Right ventricle myocardium superior (tissue), 1 donor: ENCODE data around the gene TRMT11. TPM values are rescaled to one million over a fixed set of nuclear protein-coding genes. Genes with fewer than 3 reads are reported as not detected.
A peak's percentile ranks its signal among the peaks of the same experiment; 100 is the strongest.
"Not testable (repeated sequence)": the region's sequence is repeated elsewhere in the genome, so short reads cannot be mapped to it uniquely, and the experiment has no call there.

ENCODE experiments used
- ATAC-seq: fragments of 200-7000 bp; cut with Tn5 transposase; one replicate; pipeline ENCODE4 v1.9.1; 2020; ENCODE audit warnings: mild to moderate bottlenecking; ENCODE audit not compliant: poor library complexity
- DNase-seq: peaks from one replicate; pipeline ENCODE4 v3.0.0-alpha.2; 2020
- intact Hi-C: fragments of 100-400 bp; cut with DNase I; formaldehyde crosslinking; loops from one replicate; pipeline ENCODE4 v1.11.2; 2022
- total RNA-seq: library from RNA; stranded (reverse); fragmentation: NEBNext Ultra II Directional; extraction: Animal tissue kit (Norgen Biotek cat#: 25700); gene quantifications from one replicate; pipeline ENCODE4 v1.2.1, GENCODE V29; 2021
- donor health status: DM: no; HTN: yes; CAD: no; lungs with severe emphysema.

Gene TRMT11
- total RNA-seq, 1 donor from 2014 or later, result 13.5 TPM

DNA sequence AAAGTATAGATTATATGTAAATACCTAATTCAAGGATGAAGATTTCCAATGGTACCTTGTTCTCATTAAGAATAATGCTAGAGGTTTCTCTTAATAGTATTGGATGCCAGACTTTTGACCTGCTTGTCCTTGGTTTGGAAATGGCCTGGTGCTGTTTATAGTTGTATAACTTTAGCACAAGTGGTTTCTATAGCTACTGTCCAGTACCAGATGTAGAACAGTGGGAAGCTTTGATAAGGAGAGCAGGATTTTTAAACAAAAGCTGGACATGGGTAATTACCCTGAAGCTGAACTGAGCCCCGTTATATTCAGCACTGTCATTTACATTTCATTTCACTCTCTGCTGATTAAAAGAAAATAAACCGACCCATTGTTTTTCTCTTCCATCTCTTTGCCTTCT is 43.7 kb downstream of the TRMT11 start:
- intact Hi-C loops, result no loop called here

DNA sequence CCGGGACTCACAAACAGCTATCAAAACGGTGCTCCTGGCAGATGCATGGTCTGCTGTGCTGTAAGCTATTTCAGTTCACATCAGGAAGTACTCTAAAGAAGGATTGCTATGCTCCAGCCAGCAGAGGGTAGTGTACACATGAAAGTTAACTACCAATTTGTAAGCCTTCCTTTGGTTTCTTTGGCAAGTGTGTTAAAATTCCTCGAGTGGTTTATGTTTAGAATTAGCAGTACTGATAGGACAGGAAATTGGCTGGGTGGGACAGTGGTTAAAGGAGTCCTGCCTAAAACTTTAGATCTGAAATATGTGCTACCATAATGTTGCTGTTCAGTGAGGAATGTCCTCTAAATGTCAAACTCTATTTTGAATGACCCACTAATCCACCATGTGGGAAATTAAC is 47.4 kb downstream of the TRMT11 start:
- DNase-seq (no peak), ATAC-seq (peak; percentile 94)
- intact Hi-C loops, result no loop called here

More for the DNA sequence above, 43.7 kb downstream of the TRMT11 start:
- DNase-seq (no peak), ATAC-seq (peak; percentile 86)

DNA sequence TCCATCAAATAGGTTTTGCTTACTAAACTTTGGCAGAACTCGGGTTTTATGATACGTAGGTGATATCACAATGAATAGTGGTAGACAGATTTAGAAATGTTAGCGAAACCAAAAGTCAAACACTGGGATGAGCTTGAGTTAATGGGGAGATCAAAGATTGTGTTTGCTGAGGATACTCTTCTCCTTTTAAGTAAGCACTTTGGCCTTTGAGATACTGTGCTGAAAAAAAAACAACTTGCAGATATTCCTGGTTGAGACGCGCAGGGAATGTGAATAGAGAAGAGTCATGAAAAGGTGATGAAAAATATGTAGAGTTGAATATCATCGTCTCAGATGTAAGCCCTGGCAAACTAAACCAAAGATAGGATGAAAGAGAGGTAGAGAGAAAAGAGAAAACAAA is 48.3 kb downstream of the TRMT11 start:
- DNase-seq, result no peak
- no peak for ATAC-seq
- intact Hi-C loops, result no loop called here

DNA sequence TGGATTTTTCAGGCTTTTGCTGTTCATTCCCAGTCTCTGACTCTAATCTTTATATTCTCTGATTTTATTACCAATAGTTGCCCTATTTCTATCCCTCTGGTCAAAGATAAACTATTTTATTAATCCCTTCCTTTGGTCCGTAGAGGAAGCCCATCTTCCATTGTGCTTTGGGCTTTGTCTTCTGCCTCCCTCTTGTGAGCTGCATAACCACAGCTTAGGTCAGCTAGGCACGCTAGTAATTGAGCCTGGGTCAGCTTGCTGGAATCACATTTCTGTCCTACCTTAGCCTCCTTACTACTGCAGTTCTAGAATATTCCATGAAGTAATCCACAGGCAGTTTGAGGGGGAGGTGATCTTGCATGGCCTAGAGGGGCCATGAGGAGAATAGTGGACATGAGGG is 49.4 kb downstream of the TRMT11 start:
- intact Hi-C loops, result no loop called here
- DNase-seq, result no peak
- ATAC-seq, result no peak

DNA sequence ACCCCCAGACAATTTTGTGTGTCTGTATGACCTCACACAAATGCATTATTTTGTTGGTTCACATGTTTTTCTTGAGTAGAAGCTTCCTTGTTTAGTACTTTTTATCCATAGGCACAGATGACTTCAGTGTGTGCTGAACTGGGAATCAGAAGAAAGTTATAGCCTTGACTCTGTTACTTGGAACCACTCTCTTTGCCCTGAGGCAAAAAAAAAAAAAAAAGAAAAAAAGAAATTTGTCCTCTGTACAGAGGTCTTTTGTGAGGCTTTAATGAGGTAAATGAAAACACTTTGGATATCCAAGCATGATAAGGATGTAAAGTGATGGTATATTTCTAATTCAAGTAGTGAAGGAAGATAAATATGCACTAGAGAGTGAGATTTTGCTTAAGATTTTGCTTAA is 51.9 kb downstream of the TRMT11 start:
- ATAC-seq (no peak), DNase-seq (no peak)
- intact Hi-C loops, result no loop called here

DNA sequence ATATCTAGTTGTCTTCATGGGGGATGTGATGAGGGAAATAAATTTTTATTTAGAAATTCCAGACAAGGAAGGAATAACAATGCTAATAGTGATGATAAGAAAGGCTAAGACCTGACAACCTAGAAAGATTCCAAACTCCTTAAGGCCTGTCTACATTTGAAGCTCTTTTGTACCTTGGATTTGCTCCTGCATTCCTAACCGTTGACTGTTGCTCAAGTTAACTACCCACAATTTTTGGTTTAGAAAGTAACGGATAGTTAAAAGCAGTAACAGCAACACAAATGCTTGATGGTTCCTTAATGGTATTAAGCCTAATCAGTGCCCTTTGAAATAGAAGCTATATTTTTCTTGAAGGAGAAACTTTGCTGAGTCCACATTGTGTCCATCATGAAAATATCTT is 52.9 kb downstream of the TRMT11 start:
- intact Hi-C loops, result no loop called here

DNA sequence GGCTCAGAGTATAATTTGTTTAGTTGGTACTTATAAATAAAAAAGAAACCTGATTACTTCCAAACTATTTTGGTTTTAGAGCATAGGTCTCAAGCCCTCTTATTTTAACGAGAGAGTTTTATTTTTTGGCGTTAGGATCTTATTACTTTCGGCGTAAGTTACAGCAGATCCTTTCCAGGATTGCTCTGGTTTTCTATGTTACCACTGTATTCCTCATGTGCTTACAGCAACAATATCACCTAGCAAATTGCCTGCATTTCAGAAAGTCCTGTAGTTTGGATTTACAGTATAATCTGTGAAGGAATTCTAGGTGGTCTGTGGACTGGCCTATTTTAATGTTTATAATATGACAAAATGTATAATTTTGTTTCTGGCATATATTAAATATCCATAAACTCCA is 54.1 kb downstream of the TRMT11 start:
- intact Hi-C loops, result no loop called here
- no peak for ATAC-seq
- no peak for DNase-seq

More for the DNA sequence above, 52.9 kb downstream of the TRMT11 start:
- DNase-seq (no peak), ATAC-seq (no peak)

DNA sequence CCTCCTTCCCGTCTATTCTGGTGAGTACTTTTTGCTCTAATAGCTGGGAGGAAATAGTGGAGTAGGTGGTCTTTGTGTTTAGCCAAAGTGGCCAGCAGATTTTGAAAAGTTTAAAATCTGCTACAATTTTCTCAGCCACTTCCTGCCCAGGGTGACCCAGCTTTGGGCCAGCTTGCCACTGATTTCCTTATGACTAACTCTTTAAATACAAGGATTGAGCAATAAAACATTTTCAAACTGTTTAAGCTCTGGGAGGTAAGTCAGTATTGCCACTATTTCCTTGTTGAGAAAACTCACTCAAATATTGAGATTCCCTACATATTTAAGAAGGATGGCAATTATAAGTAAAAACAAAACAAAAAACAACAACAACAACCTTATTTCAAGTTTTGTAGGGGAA is 54.5 kb downstream of the TRMT11 start:
- no peak for DNase-seq
- intact Hi-C loops, result no loop called here
- no peak for ATAC-seq

DNA sequence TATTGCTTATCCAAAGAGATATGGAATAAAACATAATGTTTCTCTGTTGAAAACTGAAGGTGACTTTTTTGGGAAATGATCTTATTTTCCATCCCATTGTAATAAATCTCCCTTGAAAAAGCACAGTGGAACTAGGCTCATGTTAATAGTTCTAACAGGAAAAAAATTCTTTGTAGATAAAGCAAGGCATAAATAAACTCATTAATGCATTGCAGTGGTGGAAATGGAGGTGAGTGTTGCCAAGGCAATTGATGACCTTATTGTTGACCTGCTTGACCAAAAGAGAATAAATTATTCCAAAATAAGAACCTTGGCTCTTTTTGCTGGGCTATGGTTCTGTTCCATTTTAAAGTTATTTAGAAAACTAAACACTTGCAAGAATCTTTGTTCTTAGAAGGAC is 55.2 kb downstream of the TRMT11 start:
- ATAC-seq, result no peak
- intact Hi-C loops, result no loop called here

DNA sequence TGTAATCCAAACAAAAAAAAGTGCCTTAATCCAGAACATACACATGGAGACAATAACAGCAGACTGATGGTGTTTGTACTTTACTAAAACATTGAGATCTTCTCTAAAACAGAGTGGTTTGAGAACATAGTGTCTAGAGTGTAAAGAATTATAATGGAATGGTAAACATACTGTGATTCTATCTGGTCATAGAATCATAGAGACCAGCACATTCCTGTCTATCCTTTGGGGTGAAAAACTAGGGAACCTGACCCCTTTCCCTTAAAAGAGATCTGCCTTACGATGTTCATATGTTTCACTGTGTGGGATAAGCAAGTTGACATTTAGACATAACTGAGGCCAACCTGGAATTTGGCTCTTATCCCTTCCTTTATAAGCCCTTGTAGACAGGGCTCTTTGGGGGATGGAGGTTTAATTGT is 55.7 kb downstream of the TRMT11 start:
- intact Hi-C loops, result no loop called here
- no peak for ATAC-seq
- no peak for DNase-seq

More for the DNA sequence above, 55.2 kb downstream of the TRMT11 start:
- DNase-seq, result no peak

DNA sequence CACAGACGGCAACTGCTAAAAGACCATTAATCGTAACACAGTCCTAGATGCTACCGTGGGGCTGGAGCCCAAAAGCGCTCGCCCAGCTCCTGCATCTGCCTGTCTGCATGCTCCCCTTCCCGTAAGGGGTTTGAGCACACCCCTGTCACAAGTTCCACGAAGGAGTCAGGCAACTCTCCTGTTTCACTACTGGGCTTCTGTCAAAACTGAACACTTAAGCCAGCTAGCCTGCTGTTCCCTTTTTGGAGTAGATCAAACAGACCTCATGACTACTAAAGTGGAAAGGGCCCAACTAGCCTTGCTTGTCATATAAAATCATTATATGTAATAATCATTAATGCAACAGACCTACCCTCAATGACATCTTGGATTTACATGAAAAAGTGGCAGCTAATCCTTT is 61.3 kb downstream of the TRMT11 start:
- ATAC-seq (no peak), DNase-seq (no peak)
- intact Hi-C loops, result no loop called here

DNA sequence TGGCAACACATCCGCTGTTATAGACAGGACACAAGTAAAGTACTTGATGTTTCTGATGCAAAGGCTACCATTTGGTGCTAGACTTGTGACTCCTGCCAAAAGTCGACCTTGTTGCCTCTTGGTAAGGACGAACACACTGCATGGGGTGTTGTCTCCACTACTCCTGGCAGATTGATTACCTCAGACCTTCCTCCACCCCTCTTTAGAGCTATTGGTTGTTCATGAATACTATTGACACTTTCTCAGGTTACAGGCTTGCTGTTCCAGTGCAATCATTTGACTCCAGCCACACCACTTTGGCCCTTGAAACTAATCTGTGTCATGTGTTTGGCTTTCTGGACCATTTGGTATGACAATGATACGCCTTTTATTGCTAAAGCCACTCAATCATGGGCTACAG is 62.3 kb downstream of the TRMT11 start:
- DNase-seq (no peak), ATAC-seq (no peak)
- intact Hi-C loops, result no loop called here

DNA sequence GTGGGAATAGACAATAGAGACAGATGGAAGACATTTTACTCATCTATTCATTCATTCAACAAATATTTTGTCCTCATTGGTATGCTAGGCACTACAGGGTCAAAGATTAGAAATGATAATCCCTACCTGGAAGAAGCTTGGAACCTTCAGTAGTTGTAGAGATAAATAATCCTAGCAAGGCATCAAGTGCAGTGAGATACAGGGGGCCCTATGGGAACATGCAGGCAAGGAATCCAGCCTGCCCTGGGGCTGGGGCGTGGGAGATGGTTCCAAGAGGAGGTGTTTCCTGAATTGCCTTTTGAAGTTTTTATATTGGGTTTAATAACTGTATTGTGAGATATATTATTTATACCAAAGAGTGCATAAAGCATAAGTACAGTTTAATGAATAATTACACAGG is 64.5 kb downstream of the TRMT11 start:
- no peak for ATAC-seq
- intact Hi-C loops, result no loop called here
- no peak for DNase-seq

DNA sequence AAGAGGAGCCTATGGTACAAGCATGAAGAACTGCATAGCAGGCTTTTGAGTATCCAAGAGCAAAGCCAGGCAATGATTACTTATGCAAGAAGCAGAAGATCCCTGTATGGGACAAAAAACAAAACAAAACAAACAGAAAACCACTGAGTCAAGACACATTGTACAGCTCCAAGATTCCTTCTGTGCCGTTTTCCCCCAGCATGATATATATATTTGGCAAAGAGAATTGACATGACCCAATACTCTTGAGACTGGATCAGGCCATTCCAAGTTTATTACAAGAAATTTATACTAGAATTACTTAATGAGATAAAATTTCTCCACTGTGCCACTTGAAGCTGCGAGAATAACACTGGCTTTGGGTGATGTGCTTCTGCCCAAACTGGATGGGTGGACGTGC is 65.5 kb downstream of the TRMT11 start:
- ATAC-seq, result no peak
- intact Hi-C loops, result no loop called here
- no peak for DNase-seq

DNA sequence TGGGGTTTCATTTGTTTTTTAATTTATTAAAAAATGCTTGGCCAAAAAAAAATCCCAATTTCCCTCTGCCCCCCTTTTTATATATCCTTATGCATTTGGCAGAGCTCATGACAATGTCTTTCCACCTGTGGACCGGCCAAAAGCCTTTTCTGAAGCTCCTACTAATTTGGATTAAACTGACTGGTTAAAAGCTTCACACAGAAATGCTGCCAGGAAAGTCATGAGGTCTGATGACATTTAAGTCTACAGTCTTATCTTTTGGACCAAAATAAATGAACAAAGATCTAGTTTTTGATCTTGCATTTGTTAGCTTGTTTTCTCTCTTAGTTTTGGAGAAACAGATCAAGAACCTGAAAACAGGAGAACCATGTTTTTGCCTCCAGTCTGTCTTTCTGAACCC is 66.1 kb downstream of the TRMT11 start:
- no peak for DNase-seq
- intact Hi-C loops, result no loop called here
- ATAC-seq, result no peak

DNA sequence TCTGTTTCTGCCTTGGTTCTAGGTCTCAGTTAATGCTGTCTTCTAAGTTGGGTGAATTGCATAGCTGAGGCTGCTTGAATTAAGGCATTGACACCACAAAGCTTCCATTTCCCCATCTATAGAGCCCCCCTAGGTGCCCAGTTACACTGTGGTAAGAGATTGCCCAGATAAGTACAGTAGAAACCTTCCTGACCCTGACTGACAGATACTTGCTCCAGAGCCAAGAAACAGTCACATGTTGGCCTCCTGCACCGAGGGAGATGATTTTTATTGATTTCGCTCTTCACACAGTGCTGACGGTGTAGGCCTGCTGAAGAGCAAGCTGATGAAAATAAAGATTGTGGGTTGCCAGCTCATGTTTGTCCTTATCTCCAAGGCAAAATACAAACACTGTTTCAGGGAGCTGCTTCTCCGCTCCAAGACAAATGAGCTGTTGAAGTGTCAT is 67.9 kb downstream of the TRMT11 start:
- intact Hi-C loops, result no loop called here
- no peak for DNase-seq
- ATAC-seq, result peak; percentile 51

DNA sequence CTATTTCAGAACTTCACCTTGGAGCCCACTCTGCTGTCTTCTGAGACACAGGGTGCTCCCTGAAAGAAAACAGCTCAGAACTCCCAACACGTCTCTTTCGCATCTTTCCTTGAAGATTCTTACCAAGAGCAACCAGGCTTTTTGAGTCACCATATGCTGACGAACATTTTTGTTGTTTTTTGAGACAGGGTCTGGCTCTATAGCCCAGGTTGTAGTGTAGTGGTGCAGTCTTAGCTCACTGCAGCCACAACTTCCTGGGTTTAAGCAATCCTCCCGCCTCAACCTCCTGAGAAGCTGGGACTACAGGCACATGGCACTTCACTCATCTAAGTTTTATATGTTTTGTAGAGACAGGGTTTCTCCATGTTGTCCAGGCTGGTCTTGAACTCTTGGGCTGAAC is 68.5 kb downstream of the TRMT11 start:
- DNase-seq, result no peak
- intact Hi-C loops, result no loop called here
- ATAC-seq, result no peak

DNA sequence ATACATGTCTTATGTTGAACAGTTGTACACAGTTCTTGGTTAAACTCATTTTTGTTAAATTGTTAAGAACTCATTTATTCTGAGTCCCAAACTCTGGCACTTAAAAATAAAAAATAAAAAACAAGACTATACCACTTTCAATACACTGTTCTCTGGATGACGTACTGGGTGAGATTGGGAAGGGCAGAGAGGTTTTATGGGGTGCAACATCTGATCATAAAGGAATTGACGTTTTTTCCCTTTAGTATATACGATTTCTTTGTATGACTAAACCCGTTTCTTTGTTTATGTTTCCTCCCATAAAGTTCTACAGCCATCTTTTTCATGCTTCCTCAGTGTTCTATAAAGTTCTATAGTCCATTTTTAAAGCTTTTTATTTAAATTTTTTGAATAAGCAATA is 69.1 kb downstream of the TRMT11 start:
- DNase-seq (no peak), ATAC-seq (no peak)
- intact Hi-C loops, result no loop called here

DNA sequence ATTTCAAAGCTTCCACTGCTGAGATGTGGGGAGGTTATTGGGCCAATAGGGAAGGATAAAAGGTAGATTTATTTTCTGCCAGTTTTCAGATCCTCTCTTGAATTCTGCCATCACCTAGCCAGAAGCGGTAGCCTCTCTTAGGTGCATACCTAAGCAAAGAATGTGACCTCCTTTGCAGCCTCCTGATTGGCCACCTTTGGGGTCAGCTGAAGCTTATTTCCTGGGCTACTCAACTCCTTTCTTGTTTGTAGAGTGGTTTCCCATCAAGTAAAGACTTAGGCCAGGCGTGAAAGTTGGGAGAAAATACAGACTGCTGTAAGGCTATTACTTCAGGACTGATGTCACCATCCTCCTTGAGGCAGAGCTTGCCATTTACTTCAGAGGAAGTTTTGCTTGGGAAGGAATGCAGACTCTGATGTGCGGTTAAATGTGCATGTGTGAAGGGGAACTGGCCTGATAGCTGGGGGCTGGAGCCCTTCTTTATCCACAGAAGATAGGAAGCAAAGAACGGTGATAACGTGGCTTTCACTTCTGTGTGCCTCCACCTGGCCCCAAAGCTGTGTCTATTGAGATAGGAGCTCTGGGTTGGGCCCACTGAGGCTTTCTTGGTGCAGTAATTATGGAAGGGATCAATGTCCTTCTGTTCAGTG is 70.1 kb downstream of the TRMT11 start:
- intact Hi-C loops, result no loop called here
- no peak for DNase-seq
- no peak for ATAC-seq

DNA sequence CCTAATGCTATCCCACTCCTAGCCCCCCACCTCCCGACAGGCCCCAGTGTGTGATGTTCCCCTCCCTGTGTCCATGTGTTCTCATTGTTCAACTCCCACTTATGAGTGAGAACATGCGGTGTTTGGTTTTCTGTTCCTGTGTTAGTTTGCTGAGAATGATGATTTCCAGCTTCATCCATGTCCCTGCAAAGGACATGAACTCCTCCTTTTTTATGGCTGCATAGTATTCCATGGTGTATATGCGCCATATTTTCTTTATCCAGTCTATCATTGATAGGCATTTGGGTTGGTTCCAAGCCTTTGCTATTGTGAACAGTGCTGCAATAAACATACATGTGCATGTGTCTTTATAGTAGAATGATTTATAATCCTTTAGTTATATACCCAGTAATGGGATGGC is 71.7 kb downstream of the TRMT11 start:
- ATAC-seq, intact Hi-C loops, DNase-seq: not testable (repeated sequence)

DNA sequence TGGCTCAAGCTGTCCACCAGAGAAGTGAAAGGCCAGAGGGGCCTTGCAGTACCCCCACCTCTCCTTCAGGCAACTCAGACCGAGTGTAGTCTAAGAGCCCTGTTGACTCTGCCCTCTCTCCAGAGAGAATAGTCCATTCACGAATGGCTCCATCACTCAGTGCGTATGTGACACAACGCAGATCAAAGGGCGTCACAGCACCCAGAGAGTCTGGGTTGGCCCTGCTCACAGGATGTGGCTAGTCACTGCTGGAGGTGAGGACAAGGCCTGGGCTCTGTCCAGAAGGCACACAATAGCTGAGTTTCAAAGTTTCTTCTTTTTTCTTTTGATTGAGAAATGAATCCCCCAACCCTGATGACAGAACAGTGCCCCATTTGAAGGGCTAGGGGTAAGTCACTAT is 74.1 kb downstream of the TRMT11 start:
- intact Hi-C loops, result no loop called here
- DNase-seq (no peak), ATAC-seq (no peak)
